ENCODE results near the gene ANTXR1.

Gene ANTXR1

GRCh38 chr2:69139778-69140670 lies 127.0 kb downstream of the ANTXR1 start:
- DNase-seq: no peak

- no peak for DNase-seq
Measured at GRCh38 chr2:69141061-69141460, 128.1 kb downstream of the ANTXR1 start.

GRCh38 chr2:69143748-69144360 lies 130.9 kb downstream of the ANTXR1 start:
- no peak for DNase-seq

- DNase-seq: no peak
Measured at GRCh38 chr2:69145204-69145603, 132.2 kb downstream of the ANTXR1 start.

GRCh38 chr2:69147841-69148533 lies 135.0 kb downstream of the ANTXR1 start:
- no peak for DNase-seq

- no peak for DNase-seq
Measured at GRCh38 chr2:69149631-69150215, 136.7 kb downstream of the ANTXR1 start.

- no peak for DNase-seq
Measured at GRCh38 chr2:69151931-69152330, 139.0 kb downstream of the ANTXR1 start.

GRCh38 chr2:69152847-69153583 lies 140.0 kb downstream of the ANTXR1 start:
- no peak for DNase-seq

- no peak for DNase-seq
Measured at GRCh38 chr2:69154106-69154505, 141.1 kb downstream of the ANTXR1 start.

- DNase-seq: no peak
Measured at GRCh38 chr2:69156624-69157023, 143.6 kb downstream of the ANTXR1 start.

- no peak for DNase-seq
Measured at GRCh38 chr2:69157441-69157840, 144.5 kb downstream of the ANTXR1 start.

GRCh38 chr2:69159986-69160385 lies 147.0 kb downstream of the ANTXR1 start:
- DNase-seq: no peak

GRCh38 chr2:69162057-69162456 lies 149.1 kb downstream of the ANTXR1 start:
- DNase-seq: no peak

- DNase-seq: no peak
Measured at GRCh38 chr2:69163109-69163508, 150.1 kb downstream of the ANTXR1 start.

- DNase-seq: no peak
Measured at GRCh38 chr2:69163556-69163955, 150.6 kb downstream of the ANTXR1 start.

GRCh38 chr2:69164061-69164778 lies 151.2 kb downstream of the ANTXR1 start:
- DNase-seq: no peak

GRCh38 chr2:69165091-69165880 lies 152.3 kb downstream of the ANTXR1 start:
- no peak for DNase-seq

GRCh38 chr2:69166465-69166811 lies 153.5 kb downstream of the ANTXR1 start:
- DNase-seq: no peak

GRCh38 chr2:69166812-69167468 lies 154.0 kb downstream of the ANTXR1 start:
- no peak for DNase-seq

- no peak for DNase-seq
Measured at GRCh38 chr2:69167469-69167822, 154.5 kb downstream of the ANTXR1 start.

All from cortex of kidney (tissue), 1 donor.